GM19328 (cell line): ENCODE results near the gene PHAF1.
"Not testable (repeated sequence)": the region's sequence is repeated elsewhere in the genome, so short reads cannot be mapped to it uniquely, and the experiment has no call there.

ENCODE experiments used
- ATAC-seq: cut with Tn5 transposase; IDR thresholded peaks from one replicate; pipeline ENCODE4 v1.9.1; 2021; ENCODE audit warnings: mild to moderate bottlenecking, moderate library complexity; ENCODE audit not compliant: unreplicated experiment

Gene PHAF1

DNA sequence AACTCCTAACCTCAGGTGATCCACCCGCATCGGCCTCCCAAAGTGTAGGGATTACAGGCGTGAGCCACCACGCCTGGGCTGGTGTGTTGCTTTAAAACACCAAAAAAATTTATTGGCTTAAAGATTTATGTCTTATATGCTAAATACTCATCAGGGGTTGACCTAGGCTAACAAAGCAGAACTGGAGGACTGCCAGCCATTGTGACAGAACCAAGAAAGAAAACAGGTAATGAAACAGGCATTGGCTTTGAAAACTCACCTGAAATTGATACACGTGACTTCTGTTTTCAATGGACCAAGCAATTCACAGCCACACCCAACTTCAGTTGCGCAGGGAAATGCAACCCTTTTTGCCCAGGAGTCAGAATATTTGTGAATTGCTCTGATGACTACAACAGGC lies 4.9 kb upstream of the PHAF1 start:
- ATAC-seq, result no peak

DNA sequence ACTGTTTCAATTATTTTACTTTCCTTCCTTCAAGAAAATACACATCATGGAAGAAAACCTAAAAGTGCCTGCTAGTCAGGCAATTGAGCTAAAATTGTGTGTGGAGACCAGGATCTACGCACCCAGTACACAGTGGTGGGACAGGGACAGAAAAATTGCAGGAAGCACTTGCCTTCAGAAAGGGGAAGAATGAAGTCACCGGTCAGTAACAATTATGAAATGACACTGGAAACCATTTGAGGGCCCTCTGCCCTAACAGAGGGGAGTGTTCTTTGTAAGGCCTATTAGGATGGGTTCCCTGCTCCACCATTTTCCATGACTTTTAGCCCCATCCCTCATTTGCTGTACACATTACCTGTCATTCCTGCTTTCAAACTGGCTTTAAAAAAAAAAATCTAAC lies 4.5 kb upstream of the PHAF1 start:
- no peak for ATAC-seq

DNA sequence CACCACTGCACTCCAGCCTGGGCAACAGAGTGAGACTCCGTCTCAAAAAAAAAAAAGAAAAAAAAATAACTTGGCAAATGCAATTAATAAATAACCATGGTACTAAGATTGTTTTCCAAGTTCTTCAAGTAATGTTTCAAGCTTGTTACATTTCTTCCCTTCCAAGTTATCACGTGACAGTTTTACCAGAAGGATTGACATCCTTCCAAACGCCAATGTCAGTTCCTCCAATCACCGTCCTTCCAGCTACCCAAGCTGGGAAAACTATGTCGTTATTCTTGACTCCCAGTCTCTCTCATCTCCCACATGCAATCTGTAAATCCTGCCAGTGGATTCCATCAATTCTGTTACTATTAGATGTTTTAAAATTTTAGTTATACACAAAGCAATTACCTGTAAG lies 3.9 kb upstream of the PHAF1 start:
- ATAC-seq, result no peak

DNA sequence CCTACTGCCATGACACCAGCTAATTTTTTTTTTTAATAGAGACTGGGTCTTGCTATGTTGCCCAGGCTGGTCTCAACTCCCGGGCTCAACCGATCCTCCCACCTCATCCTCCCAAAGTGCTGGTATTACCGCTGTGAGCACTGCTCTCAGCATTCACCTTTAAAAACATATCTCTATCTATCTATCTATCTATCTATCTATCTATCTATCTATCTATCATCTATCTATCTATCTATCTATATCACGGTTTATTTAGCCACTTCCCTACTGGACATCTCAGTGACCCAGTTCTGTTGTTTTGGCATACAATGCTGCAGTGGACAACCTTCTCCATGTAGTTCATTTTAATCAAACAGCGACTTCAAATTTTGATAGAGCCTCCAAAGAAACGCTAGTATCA lies 1.3 kb upstream of the PHAF1 start:
- no peak for ATAC-seq

DNA sequence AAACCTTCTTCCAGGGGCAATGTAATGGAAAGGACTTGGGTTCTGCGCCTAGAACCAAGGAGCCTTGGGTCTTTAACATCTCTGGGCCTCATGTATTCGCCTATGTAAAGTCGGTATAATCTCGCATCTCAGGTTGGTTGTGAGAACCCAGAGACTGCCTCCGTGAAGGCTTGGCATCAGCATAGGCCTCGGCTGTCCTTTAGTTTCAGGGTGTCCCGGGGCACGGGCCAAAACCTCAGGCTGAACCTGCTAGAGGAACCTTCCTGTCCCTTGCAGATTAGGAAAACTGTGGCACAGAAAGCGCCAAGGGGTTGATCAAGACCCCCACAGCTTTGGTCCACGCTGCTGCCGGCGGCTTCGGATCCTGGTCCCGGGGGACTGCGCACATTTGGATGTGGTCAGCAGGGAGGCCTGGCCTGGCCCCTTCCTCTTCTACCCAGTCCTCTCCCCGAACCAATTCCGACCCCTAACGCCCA lies 772 bp upstream of the PHAF1 start:
- no peak for ATAC-seq

DNA sequence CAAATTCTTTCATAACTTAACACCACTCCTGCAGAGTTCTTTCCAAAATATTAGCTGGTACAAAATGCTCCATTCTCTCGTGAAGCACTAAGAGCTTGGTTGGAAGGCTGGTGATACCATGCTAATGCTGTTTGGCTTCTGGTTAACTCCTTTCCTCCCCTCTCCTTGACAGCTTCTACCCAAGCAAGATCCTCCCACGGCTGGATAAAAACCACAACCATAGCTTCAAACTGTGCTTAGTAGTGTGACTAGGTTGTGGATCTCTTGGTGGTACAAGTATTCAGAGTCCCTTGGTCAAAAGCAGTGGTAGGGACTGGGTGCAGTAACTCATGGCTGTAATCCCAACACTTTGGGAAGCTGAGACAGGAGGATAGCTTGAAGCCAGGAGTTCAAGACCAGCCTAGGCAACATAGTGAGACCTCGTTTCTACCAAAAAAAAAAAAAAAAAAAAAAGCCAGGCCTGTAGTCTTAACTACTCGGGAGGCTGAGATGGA lies 2.3 kb downstream of the PHAF1 start:
- ATAC-seq, result no peak

DNA sequence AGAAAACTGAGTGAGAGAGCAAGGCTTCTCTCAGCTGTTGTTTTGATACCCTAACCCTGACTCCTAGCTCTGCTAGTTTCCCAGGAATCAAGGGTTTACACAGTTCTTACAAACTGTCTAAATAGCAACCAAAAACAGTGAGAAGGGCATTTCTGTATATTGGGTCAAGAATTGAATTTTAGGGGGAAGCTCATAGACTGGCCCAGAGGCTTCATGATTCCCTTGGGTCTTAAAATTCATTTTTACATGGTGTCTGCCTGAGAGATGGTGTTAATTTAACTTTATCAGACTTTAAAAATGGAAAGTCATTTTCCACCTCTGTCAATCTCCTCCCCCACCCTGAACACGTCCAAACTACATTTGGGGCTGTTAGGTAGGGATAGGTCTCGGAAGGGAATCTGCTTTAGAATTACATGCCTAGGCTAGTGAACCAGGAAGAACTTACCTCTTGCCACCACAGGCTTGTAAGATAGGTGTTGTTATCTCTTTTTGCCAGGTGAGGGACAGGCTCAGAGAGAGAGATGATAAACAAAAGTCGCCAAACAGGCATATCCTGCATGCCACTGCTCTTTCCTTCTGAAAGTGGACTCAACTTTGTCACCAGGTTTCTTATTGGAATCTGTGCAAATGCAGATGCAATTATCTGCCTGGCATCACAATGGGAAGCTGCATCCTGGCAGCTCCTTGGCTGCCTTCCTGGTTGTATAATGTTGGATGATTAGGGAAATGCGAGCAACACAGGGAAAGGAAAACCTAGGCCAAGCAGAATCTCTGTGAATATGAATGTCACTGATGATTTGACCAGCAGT lies 3.1 kb downstream of the PHAF1 start:
- no peak for ATAC-seq

DNA sequence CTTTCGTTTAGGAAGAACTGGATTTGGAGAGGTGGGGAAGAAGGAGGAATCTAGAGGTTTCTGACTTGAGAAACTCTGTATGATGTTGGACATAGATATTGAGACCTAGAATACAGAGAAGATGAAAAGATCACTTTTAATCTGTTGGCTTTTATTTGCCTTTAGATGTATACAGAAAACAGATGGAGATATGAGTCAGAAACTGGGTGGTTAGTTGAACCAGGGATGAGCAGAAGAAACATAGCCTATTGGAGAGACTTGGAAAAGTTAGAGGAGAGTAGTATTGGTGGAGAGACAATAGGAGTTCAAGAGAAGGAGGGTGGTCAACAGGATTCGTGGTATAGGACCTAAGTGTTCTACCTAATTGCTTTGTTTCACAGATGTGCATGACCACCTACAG lies 5.1 kb downstream of the PHAF1 start:
- ATAC-seq, result no peak

DNA sequence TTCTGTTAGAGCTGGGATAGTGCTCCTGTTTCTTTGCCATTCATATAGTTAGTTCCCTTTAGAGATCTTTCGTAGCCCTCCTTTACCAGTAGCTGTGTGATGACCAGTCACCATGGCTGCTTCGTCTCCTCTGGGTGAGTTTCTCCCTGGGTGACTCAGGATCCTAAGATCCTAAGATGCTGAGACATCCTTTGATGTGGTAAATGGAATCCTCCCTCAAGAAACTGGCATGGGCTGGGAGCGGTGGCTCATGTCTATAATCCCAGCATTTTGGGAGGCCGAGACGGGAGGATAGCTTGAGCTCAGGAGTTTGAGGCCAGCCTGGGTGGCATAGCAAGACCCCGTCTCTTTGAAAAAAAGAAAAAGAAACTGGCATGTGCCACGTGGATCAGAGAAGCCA lies 5.9 kb downstream of the PHAF1 start:
- ATAC-seq, result no peak

DNA sequence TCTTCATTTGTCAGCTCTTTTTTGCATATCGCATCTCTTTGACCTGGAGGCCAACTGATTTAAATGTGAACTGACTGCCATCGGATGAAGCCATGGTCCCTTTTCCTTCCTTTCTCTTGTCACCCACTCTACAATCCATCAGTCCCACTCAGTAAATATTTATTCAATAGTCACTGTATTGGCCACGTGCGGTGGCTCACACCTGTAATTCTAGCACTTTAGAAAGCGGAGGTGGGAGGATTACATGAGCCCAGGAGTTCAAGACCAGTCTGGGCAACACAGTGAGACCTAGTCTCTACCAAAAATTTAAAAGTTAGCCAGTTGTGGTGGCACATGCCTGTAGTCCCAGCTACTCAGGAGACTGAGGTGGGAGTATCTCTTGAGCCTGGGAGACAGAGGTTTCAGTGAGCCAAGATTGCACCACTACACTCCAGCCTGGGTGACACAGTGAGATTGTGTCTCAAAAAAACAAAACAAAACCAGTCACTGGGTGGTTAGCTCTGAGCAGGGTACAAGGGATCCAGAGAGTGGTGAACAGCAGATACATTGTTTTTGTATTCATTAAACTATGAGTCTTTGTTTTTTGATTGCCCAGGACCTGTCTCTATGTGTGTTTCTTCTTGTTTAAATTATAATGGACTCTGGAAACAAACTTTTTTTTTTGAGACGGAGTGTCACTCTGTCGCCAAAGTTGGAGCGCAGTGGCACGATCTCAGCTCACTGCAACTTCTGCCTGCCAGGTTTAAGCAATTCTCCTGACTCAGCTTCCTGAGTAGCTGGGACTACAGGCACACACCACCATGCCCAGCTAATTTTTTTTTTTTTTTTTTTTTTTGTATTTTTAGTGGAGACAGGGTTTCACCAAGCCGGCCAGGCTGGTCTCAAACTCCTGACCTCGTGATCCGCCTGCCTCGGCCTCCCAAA lies 6.9 kb downstream of the PHAF1 start:
- ATAC-seq, result no peak

DNA sequence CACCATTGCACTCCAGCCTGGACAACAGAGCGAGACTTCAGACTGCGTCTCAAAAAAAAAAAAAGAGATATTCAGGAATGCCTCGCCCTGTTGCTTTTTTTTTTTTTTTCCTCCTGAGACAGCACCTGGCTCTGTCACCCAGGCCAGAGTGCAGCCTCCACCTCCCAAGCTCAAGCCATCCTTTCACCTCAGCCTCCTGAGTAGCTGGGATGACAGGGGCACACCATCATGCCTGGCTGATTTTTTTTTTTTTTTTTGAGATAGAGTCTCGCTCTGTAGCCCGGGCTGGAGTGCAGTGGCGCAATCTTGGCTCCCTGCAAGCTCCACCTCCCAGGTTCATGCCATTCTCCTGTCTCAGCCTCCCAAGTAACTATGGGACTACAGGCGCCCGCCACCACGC lies 8.0 kb downstream of the PHAF1 start:
- no peak for ATAC-seq

DNA sequence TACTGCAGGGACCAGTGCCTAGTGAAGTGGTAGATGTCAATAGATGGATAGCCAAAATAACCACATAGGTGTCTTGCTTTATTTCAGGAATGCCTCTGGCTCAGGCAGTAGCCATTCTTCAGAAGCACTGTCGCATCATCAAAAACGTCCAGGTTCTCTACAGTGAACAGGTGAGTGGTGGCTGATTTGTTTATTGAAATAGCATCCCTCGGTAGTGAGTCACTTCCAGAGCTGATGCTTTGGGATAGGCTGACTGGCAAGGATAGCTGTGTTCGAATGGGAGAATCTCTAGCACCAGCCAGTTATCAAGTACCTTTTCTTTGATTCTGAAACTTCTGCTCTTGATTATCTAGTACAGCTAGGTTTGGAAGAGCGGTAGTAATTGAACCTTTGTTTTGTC lies 10.3 kb downstream of the PHAF1 start:
- no peak for ATAC-seq

DNA sequence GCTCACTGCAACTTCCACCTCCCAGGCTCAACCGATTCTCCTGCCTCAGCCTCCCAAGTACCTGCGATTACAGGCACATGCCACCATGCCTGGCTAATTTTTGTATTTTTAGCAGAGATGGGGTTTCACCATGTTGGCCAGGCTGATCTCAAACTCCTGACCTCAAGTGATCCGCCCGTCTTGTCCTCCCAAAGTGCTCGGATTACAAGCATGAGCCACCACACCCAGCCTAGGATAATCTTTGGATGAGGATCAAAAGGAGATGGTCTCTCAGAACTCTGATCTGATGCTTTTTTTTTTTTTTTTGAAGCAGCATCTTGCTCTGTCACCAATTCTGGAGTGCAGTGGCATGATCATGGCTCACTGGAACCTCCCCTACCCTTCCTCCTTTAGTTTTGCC lies 13.1 kb downstream of the PHAF1 start:
- not testable (repeated sequence) for ATAC-seq

DNA sequence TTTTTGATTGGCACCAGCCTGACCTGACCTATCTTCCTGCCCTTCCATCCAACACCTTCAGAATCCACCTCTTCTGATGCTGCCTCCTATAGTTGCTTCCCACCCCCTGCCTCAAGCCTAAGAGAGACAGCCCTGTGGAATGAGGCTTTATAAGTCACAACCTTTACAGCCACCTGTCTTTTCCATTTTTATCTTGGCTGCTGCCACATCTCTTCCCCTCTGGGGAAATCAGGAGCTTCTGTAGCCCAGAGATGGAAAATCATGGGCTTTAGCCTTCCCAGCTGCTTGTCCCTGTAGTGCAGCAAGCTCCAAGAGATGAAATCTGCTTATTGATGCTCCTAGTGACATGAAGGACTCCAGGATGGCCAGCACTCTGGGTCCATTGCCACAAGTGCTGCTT lies 18.7 kb downstream of the PHAF1 start:
- ATAC-seq, result no peak

DNA sequence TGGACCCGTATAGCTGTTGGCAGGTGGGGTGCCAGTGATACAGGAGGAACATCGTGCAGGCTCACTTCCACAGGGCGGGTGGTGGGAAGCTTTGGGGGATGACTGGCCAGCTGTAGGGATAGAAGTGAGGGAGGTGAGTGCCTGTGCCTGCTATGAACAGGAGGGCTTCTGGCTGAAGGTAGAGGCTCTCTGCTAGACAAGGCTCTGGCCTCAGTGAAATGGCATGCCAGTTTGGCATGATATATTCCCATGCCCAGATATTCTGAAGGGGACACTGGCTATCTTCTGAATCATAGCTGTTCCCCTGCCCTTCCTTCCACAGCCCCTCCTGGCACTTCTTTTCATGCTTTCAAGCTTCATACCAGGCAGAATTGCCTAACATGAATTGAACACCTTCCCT lies 19.1 kb downstream of the PHAF1 start:
- no peak for ATAC-seq

DNA sequence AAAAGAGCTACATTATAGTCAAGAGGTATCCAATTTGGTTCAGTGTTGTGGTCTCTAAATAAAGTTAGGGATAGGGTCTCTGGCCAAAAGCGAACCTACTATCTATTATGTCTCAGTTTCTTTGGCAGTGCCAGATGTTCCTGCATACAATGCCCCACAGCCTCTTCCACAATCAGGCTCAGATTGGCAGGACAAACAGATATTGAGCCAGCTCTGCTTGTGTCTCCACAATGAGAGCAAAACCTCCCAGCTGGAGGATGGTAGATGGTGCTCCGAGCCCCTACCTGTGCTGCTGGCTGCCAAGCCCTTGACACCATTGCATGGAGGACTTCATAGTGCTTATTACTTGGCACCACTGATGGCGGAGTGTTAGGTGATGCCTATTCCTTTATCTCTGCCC lies 19.7 kb downstream of the PHAF1 start:
- ATAC-seq, result no peak

DNA sequence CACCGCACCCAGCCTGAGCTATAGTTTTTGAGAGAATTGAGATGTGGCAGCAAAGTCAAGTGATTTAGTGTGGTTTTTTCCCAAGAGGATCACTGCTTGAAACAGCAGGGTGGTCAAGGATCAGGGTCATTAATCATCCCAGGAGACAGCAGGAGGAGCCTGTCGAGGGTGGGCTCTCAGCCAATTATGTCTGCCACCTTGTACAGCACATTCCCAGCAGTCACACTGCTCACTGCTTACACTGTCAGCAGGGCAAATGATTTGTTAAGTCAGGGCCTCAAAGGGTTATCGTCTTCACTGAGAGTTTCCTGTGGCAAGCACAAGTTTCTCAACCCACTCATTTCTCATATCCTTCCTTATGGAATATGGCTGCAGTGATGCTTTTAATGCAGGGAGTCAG lies 27.9 kb downstream of the PHAF1 start:
- no peak for ATAC-seq

DNA sequence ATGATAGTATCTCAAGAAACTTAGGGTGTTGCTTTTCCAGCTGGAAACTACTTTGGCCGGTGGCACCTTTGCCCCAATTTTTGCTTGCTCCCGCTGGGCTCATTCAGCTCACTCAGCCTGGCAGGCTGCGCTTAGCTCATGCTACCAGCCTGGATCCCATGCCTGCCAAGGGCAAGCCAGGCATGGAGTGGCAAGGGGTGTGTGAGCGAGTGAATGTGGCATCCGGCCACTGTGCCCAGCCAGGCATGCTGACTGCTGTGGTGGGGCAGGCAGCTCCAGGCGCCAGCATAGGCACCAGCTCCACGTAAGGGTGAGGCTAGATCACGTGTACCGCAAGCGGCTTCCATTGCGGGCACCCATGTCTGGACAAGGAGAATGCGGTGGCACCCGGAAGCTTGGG lies 31.6 kb downstream of the PHAF1 start:
- no peak for ATAC-seq

DNA sequence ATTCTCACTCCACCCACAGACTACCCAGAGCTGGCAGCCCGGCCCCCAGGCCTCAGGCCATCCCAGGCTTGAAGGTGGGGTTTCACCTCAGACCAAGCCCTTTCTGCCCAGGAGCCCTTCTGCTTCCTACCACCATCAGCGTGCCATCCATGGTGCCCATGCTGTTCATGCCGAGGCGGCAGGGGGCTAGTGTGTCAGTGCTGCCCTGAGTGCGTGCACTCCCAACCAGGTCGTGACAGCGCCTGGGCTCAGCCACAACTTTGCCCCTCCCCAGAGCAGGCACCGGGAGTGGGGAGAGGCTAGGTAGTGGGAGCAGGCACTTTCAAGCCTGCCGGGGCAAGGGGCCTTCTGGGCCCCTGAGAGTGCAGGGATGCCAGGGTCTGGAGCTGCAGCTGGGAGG lies 32.6 kb downstream of the PHAF1 start:
- ATAC-seq, result no peak

DNA sequence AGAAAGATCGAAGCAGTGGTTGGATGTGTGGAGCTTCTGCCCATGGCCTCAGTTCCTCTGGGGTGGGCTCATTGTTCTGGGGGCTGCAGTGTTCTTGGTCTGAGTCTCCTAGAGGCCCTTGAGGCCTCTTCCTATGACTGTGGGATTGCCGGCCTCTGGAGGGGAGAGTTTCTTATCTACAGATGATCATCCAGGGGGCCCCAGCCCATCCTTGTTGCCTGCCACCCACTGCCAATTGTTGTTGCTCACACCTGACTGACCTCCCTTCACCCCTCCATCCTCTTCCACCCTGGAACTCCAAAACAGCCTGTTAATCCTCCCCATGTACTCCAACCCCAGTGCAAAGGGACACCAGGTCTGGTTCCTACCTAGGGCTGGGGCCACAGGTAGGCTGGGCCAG lies 35.2 kb downstream of the PHAF1 start:
- ATAC-seq, result no peak

DNA sequence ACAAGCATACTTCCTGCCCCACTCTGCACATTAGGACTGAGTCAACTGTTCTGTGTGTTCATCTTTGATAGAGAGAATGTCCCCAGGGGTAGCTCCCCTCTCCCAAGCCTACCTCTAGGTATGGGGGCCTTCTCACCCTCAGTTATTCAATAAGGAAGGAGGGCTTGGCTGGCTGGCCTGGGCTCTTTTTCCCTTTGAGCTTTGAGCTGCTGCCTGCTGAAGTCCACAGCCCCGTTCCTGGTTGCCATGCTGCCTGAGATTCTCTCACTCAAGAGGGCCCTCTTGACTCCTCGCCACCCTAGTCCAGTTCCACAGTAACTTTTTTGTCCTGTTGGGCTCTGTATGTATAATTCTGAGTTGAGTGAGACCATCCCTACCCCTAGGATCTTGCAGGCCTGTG lies 36.0 kb downstream of the PHAF1 start:
- ATAC-seq, result no peak
